DND-41 (cell line): Measurements from ENCODE around the gene FBLIM1.

Experiments
- EZH2 ChIP-seq: IDR thresholded peaks from 3 replicates; pipeline ENCODE4 v1.6.1; 2012; ENCODE audit warnings: borderline replicate concordance, low read depth, mild to moderate bottlenecking, moderate library complexity, low read length, inconsistent platforms; ENCODE audit not compliant: severe bottlenecking
- TF ChIP-seq, protein P1 (sequence below): IDR thresholded peaks from 2 replicates; pipeline ENCODE4 v1.5.1; 2012; ENCODE audit warnings: borderline replicate concordance, low read length, moderate library complexity, mild to moderate bottlenecking; ENCODE audit not compliant: poor library complexity, severe bottlenecking; ENCODE audit errors: extremely low read depth

DNA sequence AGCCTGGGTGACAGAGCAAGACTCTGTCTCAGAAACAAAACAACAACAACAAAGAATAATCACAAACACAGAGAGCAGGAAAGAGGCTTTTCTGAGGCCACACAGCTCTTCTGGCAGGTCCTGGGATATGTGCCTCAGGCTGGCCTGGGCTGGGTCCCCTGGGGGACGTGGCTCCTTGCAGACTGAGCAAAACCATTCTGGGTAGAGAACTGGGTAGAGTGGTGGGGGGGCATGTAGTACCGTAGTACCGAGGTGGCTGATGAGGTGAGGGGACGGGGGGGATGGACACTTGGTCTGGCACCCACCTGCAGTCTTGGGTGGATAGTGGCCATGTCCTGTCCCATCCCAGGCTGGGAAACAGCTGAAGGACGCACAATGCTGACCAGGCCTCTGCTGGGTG is 10.3 kb upstream of the FBLIM1 start:
- no peak for TF ChIP-seq EZH2
- TF ChIP-seq, protein P1, sequence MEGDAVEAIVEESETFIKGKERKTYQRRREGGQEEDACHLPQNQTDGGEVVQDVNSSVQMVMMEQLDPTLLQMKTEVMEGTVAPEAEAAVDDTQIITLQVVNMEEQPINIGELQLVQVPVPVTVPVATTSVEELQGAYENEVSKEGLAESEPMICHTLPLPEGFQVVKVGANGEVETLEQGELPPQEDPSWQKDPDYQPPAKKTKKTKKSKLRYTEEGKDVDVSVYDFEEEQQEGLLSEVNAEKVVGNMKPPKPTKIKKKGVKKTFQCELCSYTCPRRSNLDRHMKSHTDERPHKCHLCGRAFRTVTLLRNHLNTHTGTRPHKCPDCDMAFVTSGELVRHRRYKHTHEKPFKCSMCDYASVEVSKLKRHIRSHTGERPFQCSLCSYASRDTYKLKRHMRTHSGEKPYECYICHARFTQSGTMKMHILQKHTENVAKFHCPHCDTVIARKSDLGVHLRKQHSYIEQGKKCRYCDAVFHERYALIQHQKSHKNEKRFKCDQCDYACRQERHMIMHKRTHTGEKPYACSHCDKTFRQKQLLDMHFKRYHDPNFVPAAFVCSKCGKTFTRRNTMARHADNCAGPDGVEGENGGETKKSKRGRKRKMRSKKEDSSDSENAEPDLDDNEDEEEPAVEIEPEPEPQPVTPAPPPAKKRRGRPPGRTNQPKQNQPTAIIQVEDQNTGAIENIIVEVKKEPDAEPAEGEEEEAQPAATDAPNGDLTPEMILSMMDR = no peak
